Retinal pigment epithelial cell (primary cell): ENCODE measurements around the gene DIS3L2.

ENCODE experiments used
- DNase-seq: peaks from one replicate; pipeline ENCODE4 v3.0.0-alpha.2; 2010; ENCODE audit warnings: low read depth
- H3K4me3 ChIP-seq: 2 replicates; pipeline ENCODE4 v1.5.1; 2011; ENCODE audit warnings: mild to moderate bottlenecking, low read length, control low read depth, moderate library complexity
- CTCF ChIP-seq: conservative IDR thresholded peaks from 2 replicates; pipeline ENCODE4 v1.5.1; 2011; ENCODE audit warnings: low read depth, low read length, control low read depth, inconsistent platforms

The DIS3L2 gene

GRCh38 chr2:232213176-232213575 lies 251.7 kb downstream of the DIS3L2 start:
- DNase-seq = no peak
- no peak overlapping the region for H3K4me3 ChIP-seq
- TF ChIP-seq CTCF = no peak

DNA sequence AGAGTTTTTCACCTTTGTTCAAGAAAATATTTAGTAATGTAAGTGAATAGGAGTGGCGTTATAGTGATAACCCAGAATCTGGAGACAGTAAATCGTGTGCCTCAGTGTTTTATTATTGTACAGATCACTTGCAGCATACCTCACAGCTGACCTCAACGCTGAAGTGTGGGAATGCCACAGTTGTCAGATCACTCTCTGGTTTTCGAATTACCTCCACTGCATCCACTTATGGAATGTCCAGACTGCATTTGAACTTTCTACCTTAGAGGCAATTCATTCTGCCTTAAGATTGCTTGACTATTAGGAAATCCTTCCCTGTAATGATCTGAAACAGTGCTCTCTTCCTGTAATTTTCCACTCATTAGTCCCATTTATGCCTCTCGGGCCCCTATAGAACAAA lies 252.5 kb downstream of the DIS3L2 start:
- H3K4me3 ChIP-seq = no peak overlapping the region
- no peak for TF ChIP-seq CTCF
- DNase-seq = no peak

- no peak overlapping the region for H3K4me3 ChIP-seq
- DNase-seq = no peak
- no peak for TF ChIP-seq CTCF
Measured at GRCh38 chr2:232216028-232216427, 254.5 kb downstream of the DIS3L2 start.

DNA sequence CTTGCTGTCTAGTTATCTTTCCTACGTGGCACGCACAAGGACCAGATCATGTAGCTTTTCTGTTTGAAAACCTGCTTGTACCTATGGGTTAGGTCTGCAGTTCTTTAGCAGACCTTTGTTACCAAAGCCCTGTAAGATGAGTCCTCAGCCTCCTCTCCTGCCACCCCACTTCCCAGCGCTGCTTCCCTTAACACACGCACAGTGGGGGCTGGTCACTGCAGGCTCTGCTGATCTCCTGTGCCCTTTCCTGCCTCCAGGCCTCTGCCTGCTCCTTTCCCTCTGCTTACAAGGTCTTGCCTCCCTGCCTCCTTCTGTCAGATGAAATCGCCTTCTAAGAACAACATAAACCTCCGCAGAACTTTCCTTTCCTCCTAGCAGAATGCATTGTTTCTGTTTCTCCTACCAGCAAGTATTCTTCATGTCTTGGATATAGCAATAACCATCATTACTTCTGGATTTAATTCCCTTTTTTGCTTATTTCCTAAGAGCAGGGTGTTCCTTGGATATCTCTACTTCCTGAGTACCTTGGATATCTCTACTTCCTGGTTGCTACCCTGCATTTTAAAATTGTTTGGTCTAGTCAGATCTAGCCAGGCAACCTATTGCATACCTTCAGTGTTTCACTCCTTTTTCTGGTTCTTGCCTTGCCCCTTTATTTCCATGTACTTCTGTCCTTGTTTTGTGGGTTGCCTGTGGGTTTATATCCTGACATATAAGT lies 257.4 kb downstream of the DIS3L2 start:
- no peak for DNase-seq
- TF ChIP-seq CTCF = no peak
- H3K4me3 ChIP-seq = no peak overlapping the region

DNA sequence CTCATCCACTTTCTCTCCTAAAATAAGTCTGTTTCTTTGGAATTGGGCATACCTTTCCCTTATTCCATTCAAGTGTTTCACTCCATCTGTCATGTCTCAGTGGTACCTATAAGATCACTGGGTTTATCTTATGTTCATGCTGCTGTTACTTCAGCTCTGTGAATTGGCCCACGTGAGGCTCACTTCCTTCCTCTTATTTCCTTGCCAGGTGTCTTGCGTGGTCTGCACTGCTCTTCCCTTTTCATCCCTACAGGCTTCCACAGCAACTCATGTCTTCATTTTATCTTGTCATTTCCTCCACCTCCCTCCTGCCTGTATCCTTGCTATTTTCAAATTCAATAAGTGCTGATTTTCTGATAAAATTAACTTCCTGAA lies 258.0 kb downstream of the DIS3L2 start:
- no peak for TF ChIP-seq CTCF
- H3K4me3 ChIP-seq = no peak overlapping the region
- DNase-seq = no peak

- TF ChIP-seq CTCF = no peak
- no peak for DNase-seq
- no peak overlapping the region for H3K4me3 ChIP-seq
Measured at GRCh38 chr2:232219932-232220331, 258.4 kb downstream of the DIS3L2 start.

GRCh38 chr2:232225429-232225828 lies 263.9 kb downstream of the DIS3L2 start:
- DNase-seq = no peak
- TF ChIP-seq CTCF = no peak
- no peak overlapping the region for H3K4me3 ChIP-seq
